ENCODE results near the gene MORF4L1. TPM values are rescaled to one million over a fixed set of nuclear protein-coding genes. Genes with fewer than 3 reads are reported as not detected.

MORF4L1 gene
- total RNA-seq, 1 donor from 2014 or later = 491 TPM

GRCh38 chr15:78921940-78922339 lies 49.2 kb downstream of the MORF4L1 start:
- DNase-seq (ENCODE audit: low spot score) = no peak
- no peak overlapping the region for H3K27ac Mint-ChIP-seq (ENCODE audit: unreplicated experiment)
- no peaks in the 10 kb centered on the region for H3K9me3 Mint-ChIP-seq (ENCODE audit: low read depth)
- TF ChIP-seq CTCF (IDR thresholded peaks at IDR 0.05) = no peak
- H3K27me3 Mint-ChIP-seq (ENCODE audit: low read depth) = no peaks in the 10 kb centered on the region
- peaks cover 30% of the 10 kb centered on the region for H3K36me3 Mint-ChIP-seq (ENCODE audit: low read depth)
- no peak overlapping the region for H3K4me3 Mint-ChIP-seq (ENCODE audit: unreplicated experiment)
- peaks cover 2% of the 10 kb centered on the region for H3K4me1 Mint-ChIP-seq (ENCODE audit: low read depth)

GRCh38 chr15:78922527-78922926 lies 49.8 kb downstream of the MORF4L1 start:
- Mint-ChIP-seq H3K27me3 (ENCODE audit: low read depth) (no peaks in the 10 kb centered on the region), H3K36me3 (ENCODE audit: low read depth) (peaks cover 32% of the 10 kb centered on the region), H3K4me3 (ENCODE audit: unreplicated experiment) (no peak overlapping the region), H3K4me1 (ENCODE audit: low read depth) (no peaks in the 10 kb centered on the region), H3K9me3 (ENCODE audit: low read depth) (no peaks in the 10 kb centered on the region), H3K27ac (ENCODE audit: unreplicated experiment) (no peak overlapping the region)
- no peak for DNase-seq (ENCODE audit: low spot score)
- no peak for TF ChIP-seq CTCF (IDR thresholded peaks at IDR 0.05)

GRCh38 chr15:78923015-78923414 lies 50.3 kb downstream of the MORF4L1 start:
- Mint-ChIP-seq H3K36me3 (ENCODE audit: low read depth) (peaks cover 30% of the 10 kb centered on the region), H3K27ac (ENCODE audit: unreplicated experiment) (no peak overlapping the region), H3K27me3 (ENCODE audit: low read depth) (no peaks in the 10 kb centered on the region), H3K4me1 (ENCODE audit: low read depth) (no peaks in the 10 kb centered on the region), H3K4me3 (ENCODE audit: unreplicated experiment) (no peak overlapping the region), H3K9me3 (ENCODE audit: low read depth) (no peaks in the 10 kb centered on the region)
- no peak for DNase-seq (ENCODE audit: low spot score)
- no peak for TF ChIP-seq CTCF (IDR thresholded peaks at IDR 0.05)

GRCh38 chr15:78923480-78924360 lies 51.0 kb downstream of the MORF4L1 start:
- H3K36me3 Mint-ChIP-seq (ENCODE audit: low read depth) = peaks cover 28% of the 10 kb centered on the region
- no peaks in the 10 kb centered on the region for H3K9me3 Mint-ChIP-seq (ENCODE audit: low read depth)
- H3K4me3 Mint-ChIP-seq (ENCODE audit: unreplicated experiment) = no peak overlapping the region
- TF ChIP-seq CTCF (IDR thresholded peaks at IDR 0.05) = no peak
- DNase-seq (ENCODE audit: low spot score) = no peak
- no peaks in the 10 kb centered on the region for H3K27me3 Mint-ChIP-seq (ENCODE audit: low read depth)
- H3K27ac Mint-ChIP-seq (ENCODE audit: unreplicated experiment) = no peak overlapping the region
- H3K4me1 Mint-ChIP-seq (ENCODE audit: low read depth) = no peaks in the 10 kb centered on the region

- Mint-ChIP-seq H3K4me3 (ENCODE audit: unreplicated experiment) (no peak overlapping the region), H3K27me3 (ENCODE audit: low read depth) (no peaks in the 10 kb centered on the region), H3K27ac (ENCODE audit: unreplicated experiment) (no peak overlapping the region), H3K36me3 (ENCODE audit: low read depth) (peaks cover 24% of the 10 kb centered on the region), H3K9me3 (ENCODE audit: low read depth) (no peaks in the 10 kb centered on the region), H3K4me1 (ENCODE audit: low read depth) (no peaks in the 10 kb centered on the region)
- DNase-seq (ENCODE audit: low spot score) = no peak
- no peak for TF ChIP-seq CTCF (IDR thresholded peaks at IDR 0.05)
Observed at GRCh38 chr15:78925076-78925624, 52.5 kb downstream of the MORF4L1 start.
